Measurements from ENCODE around the gene ATOX1.
"Not testable (repeated sequence)": the region's sequence is repeated elsewhere in the genome, so short reads cannot be mapped to it uniquely, and the experiment has no call there.

The ATOX1 gene, protein sequence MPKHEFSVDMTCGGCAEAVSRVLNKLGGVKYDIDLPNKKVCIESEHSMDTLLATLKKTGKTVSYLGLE

GRCh38 chr5:151758430-151759241, at the start of gene ATOX1:
TSS of gene ATOX1 (minus strand) at chr5:151758631. CDS start at chr5:151758551, 80 bp downstream.
- DNase-seq, result peak; percentile 95

DNA sequence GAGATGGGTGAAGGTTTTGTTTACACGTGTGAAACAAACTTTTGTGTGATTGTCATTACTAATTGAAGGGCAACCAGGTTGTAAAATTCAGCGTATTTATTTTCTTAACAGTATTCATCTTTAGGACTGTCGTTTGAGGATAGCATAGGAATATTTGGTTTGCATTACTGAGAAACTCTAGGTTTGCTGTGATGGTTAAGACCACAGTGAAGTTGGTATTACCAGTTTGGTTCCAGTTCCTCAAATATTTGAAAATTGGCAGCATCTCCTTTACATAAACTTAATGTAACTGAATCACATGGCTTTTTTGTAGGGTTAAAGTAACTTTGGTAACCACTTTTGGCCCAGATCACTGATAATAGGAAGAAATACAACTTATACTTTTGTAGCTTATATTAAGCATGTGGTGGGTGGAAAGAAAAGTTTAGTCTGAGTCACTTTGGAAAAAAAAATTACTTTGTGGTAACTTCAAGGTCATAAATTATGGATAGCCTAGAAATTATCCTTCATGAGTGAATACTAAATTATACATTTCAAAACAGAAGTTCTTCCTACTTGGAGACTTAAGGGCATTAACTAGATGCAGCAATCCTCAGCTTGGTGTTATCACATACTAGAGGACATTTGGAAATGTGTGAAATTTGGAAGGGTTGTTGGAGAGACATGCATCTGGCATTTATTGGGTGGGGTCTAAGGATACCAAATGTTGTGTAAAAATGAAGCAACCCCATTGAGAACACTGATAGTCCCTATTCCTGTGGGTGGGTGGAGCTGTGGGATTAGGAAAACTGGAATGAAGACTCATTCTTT, 47.2 kb upstream of the ATOX1 start:
- DNase-seq, result no peak

DNA sequence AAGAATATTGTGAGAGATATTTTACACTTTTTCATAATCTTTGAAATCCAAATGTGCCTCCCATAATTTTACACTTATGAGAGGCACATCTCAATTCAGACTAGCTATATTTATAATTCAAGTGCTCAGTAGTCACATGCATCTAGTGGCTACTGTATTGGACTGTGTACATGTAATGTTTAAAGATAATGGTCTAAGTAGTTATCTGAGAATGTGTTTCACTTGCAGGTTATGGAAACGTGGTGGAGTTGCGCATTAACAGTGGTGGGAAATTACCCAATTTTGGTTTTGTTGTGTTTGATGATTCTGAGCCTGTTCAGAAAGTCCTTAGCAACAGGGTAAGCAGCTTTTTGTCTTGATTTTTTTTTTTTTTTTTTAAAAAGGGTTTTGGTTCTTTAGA, 42.1 kb upstream of the ATOX1 start:
- DNase-seq, result no peak

DNA sequence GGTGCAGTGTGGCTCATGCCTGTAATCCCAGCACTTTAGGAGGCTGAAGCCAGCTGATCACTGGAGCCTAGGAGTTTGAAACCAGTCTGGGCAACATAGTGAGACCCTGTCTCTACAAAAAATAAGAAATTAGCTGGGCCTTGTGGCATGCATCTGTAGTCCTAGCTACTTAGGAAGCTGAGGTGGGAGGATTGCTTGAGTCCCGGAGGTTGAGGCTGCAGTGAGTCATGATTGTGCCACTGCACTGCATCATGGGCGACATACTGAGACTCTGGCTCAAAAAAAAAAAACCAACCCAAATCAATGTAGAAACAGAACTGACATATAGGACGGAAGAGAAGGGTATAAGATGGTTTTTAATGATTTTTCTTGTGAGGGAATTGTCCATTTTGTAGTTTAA, 41.0 kb upstream of the ATOX1 start:
- DNase-seq, result no peak

DNA sequence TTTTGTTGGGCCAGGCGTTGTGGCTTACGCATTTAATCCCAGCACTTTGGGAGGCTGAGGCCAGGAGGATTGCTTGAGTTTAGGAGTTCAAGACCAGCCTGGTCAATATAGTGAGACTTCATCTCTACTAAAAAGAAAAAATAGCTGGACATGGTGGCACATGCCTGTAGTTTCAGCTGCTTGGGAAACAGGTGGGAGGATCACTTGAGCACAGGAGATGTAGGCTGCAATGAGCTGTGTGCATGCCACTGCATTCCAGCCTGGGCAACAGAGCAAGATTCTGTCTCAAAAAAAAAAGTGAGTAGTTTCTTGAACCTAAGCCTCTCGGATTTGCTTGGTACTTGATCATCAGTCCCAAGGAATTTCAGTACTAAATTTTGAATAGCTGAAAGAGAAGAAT, 40.2 kb upstream of the ATOX1 start:
- DNase-seq, result no peak

DNA sequence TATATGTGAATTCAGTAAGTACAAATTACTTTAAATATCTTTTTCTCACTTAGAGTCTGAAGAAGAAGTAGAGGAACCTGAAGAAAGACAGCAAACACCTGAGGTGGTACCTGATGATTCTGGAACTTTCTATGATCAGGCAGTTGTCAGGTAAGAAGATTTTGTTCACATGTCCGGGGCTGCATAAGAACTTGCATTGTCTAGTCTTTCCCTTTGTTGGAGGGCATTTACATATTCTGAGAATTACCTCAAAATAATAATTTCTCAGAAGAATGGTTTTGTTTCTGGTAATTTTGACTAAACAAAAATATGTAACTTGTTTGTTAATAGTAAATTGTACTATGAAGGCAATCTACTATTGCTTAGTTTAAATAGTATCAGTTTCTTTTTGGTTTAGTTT, 37.0 kb upstream of the ATOX1 start:
- no peak for DNase-seq

- no peak for DNase-seq
These were observed 34.9 kb upstream of the ATOX1 start for GRCh38 chr5:151793358-151793757.

GRCh38 chr5:151787817-151788216, 29.4 kb upstream of the ATOX1 start:
- no peak for DNase-seq

- DNase-seq, result no peak
These were observed 28.0 kb upstream of the ATOX1 start for GRCh38 chr5:151786468-151786867.

DNA sequence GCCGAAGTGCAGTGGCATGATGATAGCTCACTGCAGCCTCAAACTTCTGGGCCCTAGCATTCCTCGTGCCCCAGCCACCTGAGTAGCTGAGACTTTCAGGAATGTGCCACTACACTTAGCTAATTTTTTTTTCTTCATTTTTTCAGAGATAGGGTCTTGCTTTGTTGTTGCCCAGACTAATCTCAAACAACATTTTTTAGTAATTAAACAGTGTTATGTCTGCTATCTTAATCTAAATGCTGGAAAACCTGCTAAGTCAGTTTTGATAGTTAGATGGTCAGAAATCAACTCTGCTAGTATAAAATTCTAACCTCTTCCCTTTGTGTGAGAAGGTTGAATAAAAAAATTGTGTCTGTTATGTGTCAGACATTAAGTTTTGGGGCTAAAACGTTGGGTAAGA, 25.7 kb upstream of the ATOX1 start:
- DNase-seq, result no peak

GRCh38 chr5:151783664-151784063, 25.2 kb upstream of the ATOX1 start:
- DNase-seq, result not testable (repeated sequence)

GRCh38 chr5:151781201-151781600, 22.8 kb upstream of the ATOX1 start:
- no peak for DNase-seq

- DNase-seq, result no peak
These were observed 21.9 kb upstream of the ATOX1 start for GRCh38 chr5:151780348-151780747.

- no peak for DNase-seq
These were observed 21.2 kb upstream of the ATOX1 start for GRCh38 chr5:151779531-151780125.

GRCh38 chr5:151775025-151775606, 16.7 kb upstream of the ATOX1 start:
- DNase-seq, result no peak

GRCh38 chr5:151773951-151774350, 15.5 kb upstream of the ATOX1 start:
- DNase-seq, result no peak

DNA sequence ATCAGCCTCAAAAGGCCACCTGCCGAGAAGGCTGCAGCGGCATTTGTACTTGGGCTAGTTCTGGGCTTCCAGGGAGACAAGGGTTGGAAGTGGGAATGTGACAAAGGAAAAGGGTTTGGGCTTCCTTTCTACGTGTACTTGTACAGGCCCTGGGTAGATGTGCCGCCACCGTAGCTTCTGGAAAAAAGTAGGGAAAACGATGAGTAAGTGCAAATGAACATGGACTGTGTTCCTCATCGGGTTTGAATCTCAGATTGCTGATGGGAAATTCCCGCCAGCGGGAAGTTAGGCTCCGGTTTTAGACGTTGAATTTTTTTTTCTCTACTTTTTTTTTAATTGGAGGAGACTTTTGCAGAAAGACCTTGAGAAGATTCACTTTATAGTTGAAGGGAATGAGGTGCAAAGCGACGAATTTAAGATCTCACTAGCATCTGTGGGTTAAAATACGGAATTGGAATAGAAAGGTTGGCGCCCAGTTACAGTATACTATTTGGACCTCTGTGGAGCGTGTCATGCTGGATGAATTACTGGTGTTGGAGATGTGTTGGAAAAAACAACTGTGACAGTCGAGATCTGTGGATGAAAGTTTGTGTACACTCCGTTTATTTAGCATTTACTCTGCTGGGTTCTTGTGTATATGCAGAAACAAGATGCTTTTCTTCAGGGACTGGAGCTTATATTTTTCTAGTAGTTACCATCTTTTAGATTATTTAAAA, 14.6 kb upstream of the ATOX1 start:
- no peak for DNase-seq

DNA sequence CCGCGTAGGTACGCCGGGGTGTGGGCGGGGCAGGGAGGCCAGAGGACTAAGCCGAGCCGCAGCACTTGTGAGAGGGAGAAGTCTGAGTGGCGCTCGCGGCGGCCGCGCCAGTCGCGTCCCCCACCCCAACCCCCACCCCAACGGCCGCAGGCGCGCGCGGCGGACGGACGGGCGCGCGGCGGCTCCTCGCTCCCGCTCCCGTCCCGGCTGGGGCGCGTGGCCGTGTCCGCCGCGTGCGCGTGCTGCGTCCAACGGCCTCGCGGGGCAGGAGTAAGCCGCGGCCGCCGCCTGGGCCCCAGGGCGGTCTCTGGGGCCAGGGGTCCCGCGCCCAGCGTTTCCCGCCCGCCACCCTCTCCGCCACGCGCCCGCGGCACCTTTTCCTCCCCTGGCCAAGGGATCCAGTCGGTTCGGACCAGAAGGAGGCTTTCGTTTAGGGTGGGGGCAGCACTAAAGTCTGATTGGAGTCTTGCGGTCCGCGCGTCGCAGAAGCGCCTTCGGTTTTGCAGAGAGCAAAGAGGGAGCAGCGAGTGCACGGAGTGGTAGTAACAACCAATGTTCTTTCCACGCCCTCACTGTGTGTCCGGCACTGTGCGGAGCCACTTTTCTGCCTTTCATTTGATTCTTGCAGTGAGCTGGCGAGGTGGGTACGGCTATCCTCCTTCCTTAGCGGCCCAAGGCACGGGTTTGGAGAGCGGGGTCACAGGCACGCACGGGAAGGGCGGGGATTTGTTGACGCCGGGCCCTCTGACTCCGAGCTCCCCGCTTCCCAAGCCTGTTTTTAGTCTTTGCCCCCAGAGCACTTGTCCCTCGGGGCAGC, 13.8 kb upstream of the ATOX1 start:
- DNase-seq, result peak; percentile 60

DNA sequence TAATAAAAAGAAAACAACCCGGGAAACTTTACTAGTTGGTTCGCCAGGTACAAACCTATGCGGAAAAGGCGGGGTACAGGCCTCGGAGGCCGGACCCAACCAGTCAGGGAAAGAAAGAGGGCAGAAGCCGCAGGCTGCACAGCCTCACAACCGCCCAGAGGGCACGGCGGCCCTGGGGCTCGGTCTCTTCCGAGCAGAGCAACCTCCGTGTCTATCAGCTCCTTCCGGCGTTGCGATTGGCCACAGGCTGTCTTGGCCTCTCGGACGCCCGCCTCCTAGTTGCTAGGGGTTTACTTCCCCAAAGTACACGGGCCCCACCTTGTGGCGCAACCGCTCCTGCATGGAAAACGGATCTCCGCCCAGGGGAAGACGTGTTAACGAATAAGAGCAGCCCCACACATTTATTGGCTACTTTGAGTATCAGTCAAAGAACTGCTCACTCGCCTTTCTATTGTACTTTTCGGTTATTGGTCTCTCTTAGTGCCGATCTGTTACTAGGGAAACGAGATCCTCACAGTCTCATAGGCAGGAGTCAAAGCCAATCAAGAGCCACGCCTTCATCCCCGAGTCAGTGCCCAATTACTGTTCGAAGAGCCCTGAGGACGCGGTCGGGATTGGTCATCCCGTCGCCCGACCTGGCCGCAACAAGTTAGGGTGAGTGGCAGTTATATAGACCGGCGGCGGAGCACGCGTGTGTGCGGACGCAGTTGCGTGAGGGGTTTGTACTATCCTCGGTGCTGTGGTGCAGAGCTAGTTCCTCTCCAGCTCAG, 13.0 kb upstream of the ATOX1 start, which contains the start of gene G3BP1:
Gene G3BP1 (plus strand): TSS at position 696 of the 770 bp plus-strand sequence. CDS start 14,667 bp downstream, outside the sequence.
- DNase-seq, result peak; percentile 100

Data from femur (tissue), 1 donor.